DND-41 (cell line): ENCODE measurements around the gene ELAVL1.

Experiments used
- ATAC-seq: fragments of 200-7000 bp; cut with Tn5 transposase; 3 replicates; pipeline ENCODE4 v1.9.1; 2021; ENCODE audit warnings: low read depth; ENCODE audit not compliant: insufficient read depth
- DNase-seq: peaks from one replicate; pipeline ENCODE4 v3.0.0-alpha.2; 2020
- H2AFZ ChIP-seq: 2 replicates; pipeline ENCODE4 v1.6.0; 2012; ENCODE audit warnings: low read depth, low read length
- H3K27ac ChIP-seq: 2 replicates; pipeline ENCODE4 v1.5.1; 2012; ENCODE audit warnings: low read length, inconsistent platforms
- H3K27me3 ChIP-seq: fragments of 200-600 bp; sonication (generic); 2 replicates; pipeline ENCODE4 v1.6.0; 2012; ENCODE audit warnings: low read length, mild to moderate bottlenecking, inconsistent platforms; ENCODE audit not compliant: insufficient read depth, poor library complexity
- H3K36me3 ChIP-seq: 2 replicates; pipeline ENCODE4 v1.5.1; 2012; ENCODE audit warnings: low read length, inconsistent platforms; ENCODE audit not compliant: insufficient read depth
- H3K4me1 ChIP-seq: 2 replicates; pipeline ENCODE4 v1.5.1; 2012; ENCODE audit warnings: mild to moderate bottlenecking, low read length; ENCODE audit not compliant: insufficient read depth
- H3K4me2 ChIP-seq: 2 replicates; pipeline ENCODE4 v1.6.0; 2012; ENCODE audit warnings: mild to moderate bottlenecking, moderate library complexity, low read length, inconsistent platforms; ENCODE audit not compliant: insufficient read depth
- H3K4me3 ChIP-seq, 2 experiments: fragments of 200-600 bp in 1 of 2; shearing (Covaris generic) in 1 of 2; 2 replicates each; pipeline ENCODE4 v1.5.1; 2012 to 2016; ENCODE audit warnings: inconsistent platforms in 2 of 2, low read length in 2 of 2, mild to moderate bottlenecking in 2 of 2, low read depth in 1 of 2, moderate library complexity in 1 of 2
- H3K79me2 ChIP-seq: 2 replicates; pipeline ENCODE4 v1.6.0; 2012; ENCODE audit warnings: low read length, inconsistent platforms; ENCODE audit not compliant: insufficient read depth
- H3K9ac ChIP-seq: 2 replicates; pipeline ENCODE4 v1.6.0; 2012; ENCODE audit warnings: low read depth, mild to moderate bottlenecking, inconsistent platforms, low read length, moderate library complexity
- H3K9me3 ChIP-seq: 2 replicates; pipeline ENCODE4 v1.5.1; 2012; ENCODE audit warnings: low read length, moderate library complexity, mild to moderate bottlenecking, inconsistent platforms; ENCODE audit not compliant: insufficient read depth, severe bottlenecking
- H4K20me1 ChIP-seq: 2 replicates; pipeline ENCODE4 v1.6.0; 2012; ENCODE audit warnings: low read length; ENCODE audit not compliant: insufficient read depth
- CTCF ChIP-seq: IDR thresholded peaks from 2 replicates; pipeline ENCODE4 v1.5.1; 2012; ENCODE audit warnings: borderline replicate concordance, low read length, moderate library complexity, mild to moderate bottlenecking; ENCODE audit not compliant: poor library complexity, severe bottlenecking; ENCODE audit errors: extremely low read depth
- EZH2 ChIP-seq: IDR thresholded peaks from 3 replicates; pipeline ENCODE4 v1.6.1; 2012; ENCODE audit warnings: borderline replicate concordance, low read depth, mild to moderate bottlenecking, moderate library complexity, low read length, inconsistent platforms; ENCODE audit not compliant: severe bottlenecking

The ELAVL1 gene

GRCh38 chr19:7926021-7926726 lies 79.3 kb downstream of the ELAVL1 start, which contains the start of gene CTXN1:
TSS of gene CTXN1 (minus strand) at chr19:7926135. CDS start at chr19:7925538, 597 bp downstream.
- H3K4me1 ChIP-seq: peaks cover 32% of the 10 kb centered on the region
- peaks cover 45% of the 10 kb centered on the region for H3K36me3 ChIP-seq
- TF ChIP-seq EZH2 (no peak), CTCF (no peak)
- H3K79me2 ChIP-seq: peaks cover 9% of the 10 kb centered on the region
- ATAC-seq (peak; percentile 62), DNase-seq (peak; percentile 86)
- H3K9ac ChIP-seq: peak within 1 kb of the TSS; percentile 66
- peak within 1 kb of the TSS; percentile 99 for H3K4me2 ChIP-seq
- no peaks in the 10 kb centered on the region for H3K9me3 ChIP-seq
- peak within 1 kb of the TSS; percentile 86 for H2AFZ ChIP-seq
- peak within 1 kb of the TSS; percentile 49 to 65; a peak in 3 of 4 replicates for H3K4me3 ChIP-seq
- peak within 1 kb of the TSS; percentile 74 for H3K27ac ChIP-seq
- peaks cover 49% of the 10 kb centered on the region for H4K20me1 ChIP-seq
- H3K27me3 ChIP-seq: no peaks in the 10 kb centered on the region

- H3K36me3 ChIP-seq: peaks cover 37% of the 10 kb centered on the region
- peak overlapping the region; percentile 86 for H2AFZ ChIP-seq
- H3K9ac ChIP-seq: peak overlapping the region; percentile 66
- ATAC-seq: peak; percentile 66
- no peaks in the 10 kb centered on the region for H3K9me3 ChIP-seq
- H3K4me1 ChIP-seq: peaks cover 36% of the 10 kb centered on the region
- H4K20me1 ChIP-seq: peaks cover 52% of the 10 kb centered on the region
- peak overlapping the region; percentile 49 to 65; a peak in 3 of 4 replicates for H3K4me3 ChIP-seq
- H3K27ac ChIP-seq: peak overlapping the region; percentile 68
- H3K4me2 ChIP-seq: peak overlapping the region; percentile 99
- TF ChIP-seq EZH2: no peak
- TF ChIP-seq CTCF: peak; percentile 97
- H3K79me2 ChIP-seq: peaks cover 9% of the 10 kb centered on the region
- peak; percentile 90 for DNase-seq
- H3K27me3 ChIP-seq: no peaks in the 10 kb centered on the region
Measured at GRCh38 chr19:7925171-7925851, 80.1 kb downstream of the ELAVL1 start.

- no peak overlapping the region; the same call in 1 of the 2 replicates for H3K27ac ChIP-seq
- peak overlapping the region; percentile 99 for H3K4me2 ChIP-seq
- TF ChIP-seq CTCF (no peak), EZH2 (no peak)
- DNase-seq (no peak), ATAC-seq (no peak)
- H3K4me1 ChIP-seq: peaks cover 39% of the 10 kb centered on the region
- no peaks in the 10 kb centered on the region for H3K27me3 ChIP-seq
- no peak overlapping the region for H2AFZ ChIP-seq
- peaks cover 33% of the 10 kb centered on the region for H3K36me3 ChIP-seq
- H4K20me1 ChIP-seq: peaks cover 52% of the 10 kb centered on the region
- H3K4me3 ChIP-seq: peak overlapping the region; percentile 49 to 65; a peak in 3 of 4 replicates
- peak overlapping the region; percentile 66 for H3K9ac ChIP-seq
- peaks cover 9% of the 10 kb centered on the region for H3K79me2 ChIP-seq
- H3K9me3 ChIP-seq: no peaks in the 10 kb centered on the region
Measured at GRCh38 chr19:7924651-7925170, 80.7 kb downstream of the ELAVL1 start.
